Activated CD4-positive, alpha-beta T cell treated with anti-CD3 and anti-CD28 coated beads, Interleukin-2, amount 10 ng/mL, durations not matched to agents 7 days and 5 days (primary cell): ENCODE results near the gene CHAC1. TPM values are rescaled to one million over a fixed set of nuclear protein-coding genes. Genes with fewer than 3 reads are reported as not detected.

Experiments used
- total RNA-seq, 2 experiments: library from RNA; stranded (reverse); gene quantifications; one replicate each; pipeline ENCODE4 v1.2.3, GENCODE V29; 2021

Gene CHAC1
- total RNA-seq, 2 experiments from 2014 or later, result 4.7 to 6.7 TPM

Other genes with a start within 250 kb of the CHAC1 start
- gene RMDN3, start 198.2 kb upstream of the CHAC1 start, total RNA-seq, result 10 to 100 TPM; 26.0 to 32.6 TPM
- 10 to 100 TPM; 33.9 to 35.5 TPM for gene GCHFR, start 189.4 kb upstream of the CHAC1 start, total RNA-seq
- 1 to 10 TPM; 1.0 to 1.3 TPM for gene C15orf62, start 183.5 kb upstream of the CHAC1 start, total RNA-seq
- gene ZFYVE19, start 146.4 kb upstream of the CHAC1 start, total RNA-seq, result 10 to 100 TPM; 31.1 to 32.2 TPM
- gene DNAJC17, start 146.0 kb upstream of the CHAC1 start, total RNA-seq, result 10 to 100 TPM; 42.2 to 44.3 TPM
- gene PPP1R14D, start 124.8 kb upstream of the CHAC1 start, total RNA-seq, result not detected
- gene SPINT1, start 109.4 kb upstream of the CHAC1 start, total RNA-seq, result 1 to 10 TPM; 1.7 to 2.9 TPM
- not detected for gene RHOV, start 79.2 kb upstream of the CHAC1 start, total RNA-seq
- 10 to 100 TPM; 16.2 to 16.6 TPM for gene VPS18, start 59.0 kb upstream of the CHAC1 start, total RNA-seq
- gene DLL4, start 24.1 kb upstream of the CHAC1 start, total RNA-seq, result not detected
- 10 to 100 TPM; 24.5 to 26.2 TPM for gene INO80, start 162.8 kb downstream of the CHAC1 start, total RNA-seq